Measurements from ENCODE around the gene GRIA1.

Gene GRIA1

GRCh38 chr5:153584126-153584959 is 93.9 kb downstream of the GRIA1 start:
- no peak for TF ChIP-seq FOXP2 (optimal IDR thresholded peaks at IDR 0.05; ENCODE audit: borderline replicate concordance, extremely low read depth, extremely low read length, insufficient read depth)
- no peak for TF ChIP-seq POLR2AphosphoS5 (IDR thresholded peaks at IDR 0.05; ENCODE audit: low read depth, low read length)
- TF ChIP-seq, protein P1, sequence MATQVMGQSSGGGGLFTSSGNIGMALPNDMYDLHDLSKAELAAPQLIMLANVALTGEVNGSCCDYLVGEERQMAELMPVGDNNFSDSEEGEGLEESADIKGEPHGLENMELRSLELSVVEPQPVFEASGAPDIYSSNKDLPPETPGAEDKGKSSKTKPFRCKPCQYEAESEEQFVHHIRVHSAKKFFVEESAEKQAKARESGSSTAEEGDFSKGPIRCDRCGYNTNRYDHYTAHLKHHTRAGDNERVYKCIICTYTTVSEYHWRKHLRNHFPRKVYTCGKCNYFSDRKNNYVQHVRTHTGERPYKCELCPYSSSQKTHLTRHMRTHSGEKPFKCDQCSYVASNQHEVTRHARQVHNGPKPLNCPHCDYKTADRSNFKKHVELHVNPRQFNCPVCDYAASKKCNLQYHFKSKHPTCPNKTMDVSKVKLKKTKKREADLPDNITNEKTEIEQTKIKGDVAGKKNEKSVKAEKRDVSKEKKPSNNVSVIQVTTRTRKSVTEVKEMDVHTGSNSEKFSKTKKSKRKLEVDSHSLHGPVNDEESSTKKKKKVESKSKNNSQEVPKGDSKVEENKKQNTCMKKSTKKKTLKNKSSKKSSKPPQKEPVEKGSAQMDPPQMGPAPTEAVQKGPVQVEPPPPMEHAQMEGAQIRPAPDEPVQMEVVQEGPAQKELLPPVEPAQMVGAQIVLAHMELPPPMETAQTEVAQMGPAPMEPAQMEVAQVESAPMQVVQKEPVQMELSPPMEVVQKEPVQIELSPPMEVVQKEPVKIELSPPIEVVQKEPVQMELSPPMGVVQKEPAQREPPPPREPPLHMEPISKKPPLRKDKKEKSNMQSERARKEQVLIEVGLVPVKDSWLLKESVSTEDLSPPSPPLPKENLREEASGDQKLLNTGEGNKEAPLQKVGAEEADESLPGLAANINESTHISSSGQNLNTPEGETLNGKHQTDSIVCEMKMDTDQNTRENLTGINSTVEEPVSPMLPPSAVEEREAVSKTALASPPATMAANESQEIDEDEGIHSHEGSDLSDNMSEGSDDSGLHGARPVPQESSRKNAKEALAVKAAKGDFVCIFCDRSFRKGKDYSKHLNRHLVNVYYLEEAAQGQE (IDR thresholded peaks at IDR 0.05; ENCODE audit: insufficient read depth in 1 of 2, low read depth in 2 of 2, low read length in 2 of 2): no peak
- no peak for TF ChIP-seq TAF1 (IDR thresholded peaks at IDR 0.05; ENCODE audit: borderline replicate concordance, insufficient read depth, low read length)
- no peak for TF ChIP-seq SIN3A (IDR thresholded peaks at IDR 0.05; ENCODE audit: borderline replicate concordance, insufficient read depth, low read length)

GRCh38 chr5:153584960-153585359 is 94.5 kb downstream of the GRIA1 start:
- TF ChIP-seq, protein P1 (IDR thresholded peaks at IDR 0.05; ENCODE audit: insufficient read depth in 1 of 2, low read depth in 2 of 2, low read length in 2 of 2): no peak
- TF ChIP-seq SIN3A (IDR thresholded peaks at IDR 0.05; ENCODE audit: borderline replicate concordance, insufficient read depth, low read length) (no peak), FOXP2 (optimal IDR thresholded peaks at IDR 0.05; ENCODE audit: borderline replicate concordance, extremely low read depth, extremely low read length, insufficient read depth) (no peak), TAF1 (IDR thresholded peaks at IDR 0.05; ENCODE audit: borderline replicate concordance, insufficient read depth, low read length) (no peak), POLR2AphosphoS5 (IDR thresholded peaks at IDR 0.05; ENCODE audit: low read depth, low read length) (no peak)

GRCh38 chr5:153585622-153586277 is 95.3 kb downstream of the GRIA1 start:
- TF ChIP-seq FOXP2 (optimal IDR thresholded peaks at IDR 0.05; ENCODE audit: borderline replicate concordance, extremely low read depth, extremely low read length, insufficient read depth): no peak
- TF ChIP-seq POLR2AphosphoS5 (IDR thresholded peaks at IDR 0.05; ENCODE audit: low read depth, low read length): no peak
- TF ChIP-seq SIN3A (IDR thresholded peaks at IDR 0.05; ENCODE audit: borderline replicate concordance, insufficient read depth, low read length): no peak
- TF ChIP-seq TAF1 (IDR thresholded peaks at IDR 0.05; ENCODE audit: borderline replicate concordance, insufficient read depth, low read length): no peak
- TF ChIP-seq, protein P1 (IDR thresholded peaks at IDR 0.05; ENCODE audit: insufficient read depth in 1 of 2, low read depth in 2 of 2, low read length in 2 of 2): no peak

DNA sequence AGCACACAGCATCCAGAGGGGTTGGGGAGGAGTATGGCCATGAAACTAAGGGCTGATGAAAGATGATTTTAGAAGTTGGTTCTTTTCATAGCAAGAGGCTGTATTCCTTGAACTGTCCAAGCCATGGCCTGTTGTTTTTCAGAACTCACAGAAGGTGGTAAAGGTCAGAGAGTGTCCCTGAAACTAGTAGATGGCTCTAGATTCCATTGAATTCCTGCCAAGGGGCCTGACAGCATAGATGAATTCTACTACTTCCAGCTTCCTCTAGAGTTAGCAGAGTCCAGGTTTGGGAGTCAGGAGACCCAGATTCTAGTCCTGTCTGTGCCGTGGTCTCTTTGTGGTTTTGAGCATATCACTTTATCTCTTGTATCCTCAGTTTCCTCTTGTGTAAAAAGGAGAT is 101.6 kb downstream of the GRIA1 start:
- TF ChIP-seq TAF1 (IDR thresholded peaks at IDR 0.05; ENCODE audit: borderline replicate concordance, insufficient read depth, low read length) (no peak), FOXP2 (optimal IDR thresholded peaks at IDR 0.05; ENCODE audit: borderline replicate concordance, extremely low read depth, extremely low read length, insufficient read depth) (no peak), POLR2AphosphoS5 (IDR thresholded peaks at IDR 0.05; ENCODE audit: low read depth, low read length) (no peak), SIN3A (IDR thresholded peaks at IDR 0.05; ENCODE audit: borderline replicate concordance, insufficient read depth, low read length) (no peak)
- TF ChIP-seq, protein P1 (IDR thresholded peaks at IDR 0.05; ENCODE audit: insufficient read depth in 1 of 2, low read depth in 2 of 2, low read length in 2 of 2): no peak

Data from PFSK-1 (cell line).